Endothelial cell of umbilical vein (primary cell): Measurements from ENCODE around the gene PPFIBP1.

Experiments
- CTCF ChIP-seq, 2 donors: IDR thresholded peaks; 1 replicate in 1 of 2; 2 replicates in 1 of 2; pipeline ENCODE4 v1.5.1; 2011; ENCODE audit warnings: low read length in 2 of 2, mild to moderate bottlenecking in 2 of 2, moderate library complexity in 2 of 2, control low read depth in 1 of 2, inconsistent platforms in 1 of 2, low read depth in 1 of 2; ENCODE audit not compliant: insufficient read depth in 1 of 2; ENCODE audit errors: extremely low read depth in 1 of 2
- GATA2 ChIP-seq: IDR thresholded peaks from 2 replicates; pipeline ENCODE4 v1.7.0; 2011; ENCODE audit warnings: low read depth, mild to moderate bottlenecking, moderate library complexity, mixed read lengths, low read length; ENCODE audit not compliant: insufficient read length, insufficient read depth

GRCh38 chr12:27610374-27610773 is 86.4 kb downstream of the PPFIBP1 start:
- TF ChIP-seq CTCF (IDR thresholded peaks at IDR 0.05; ENCODE audit: extremely low read depth in 1 of 2, insufficient read depth in 1 of 2, low read depth in 1 of 2, low read length in 2 of 2) (no peak), GATA2 (no peak)
